ENCODE results near the gene TRIM49.
"Not testable (repeated sequence)": the region's sequence is repeated elsewhere in the genome, so short reads cannot be mapped to it uniquely, and the experiment has no call there.

Gene TRIM49

GRCh38 chr11:89808475-89808874 lies at the start of gene TRIM49:
Gene TRIM49 (minus strand): TSS chr11:89808575. CDS start chr11:89804469, 4,106 bp downstream.
- DNase-seq: not testable (repeated sequence)

GRCh38 chr11:89826694-89827093 lies 18.3 kb upstream of the TRIM49 start:
- DNase-seq: not testable (repeated sequence)

- DNase-seq: not testable (repeated sequence)
Measured at GRCh38 chr11:89820008-89820407, 11.6 kb upstream of the TRIM49 start.

- not testable (repeated sequence) for DNase-seq
Measured at GRCh38 chr11:89813535-89813934, 5.2 kb upstream of the TRIM49 start.

DNA sequence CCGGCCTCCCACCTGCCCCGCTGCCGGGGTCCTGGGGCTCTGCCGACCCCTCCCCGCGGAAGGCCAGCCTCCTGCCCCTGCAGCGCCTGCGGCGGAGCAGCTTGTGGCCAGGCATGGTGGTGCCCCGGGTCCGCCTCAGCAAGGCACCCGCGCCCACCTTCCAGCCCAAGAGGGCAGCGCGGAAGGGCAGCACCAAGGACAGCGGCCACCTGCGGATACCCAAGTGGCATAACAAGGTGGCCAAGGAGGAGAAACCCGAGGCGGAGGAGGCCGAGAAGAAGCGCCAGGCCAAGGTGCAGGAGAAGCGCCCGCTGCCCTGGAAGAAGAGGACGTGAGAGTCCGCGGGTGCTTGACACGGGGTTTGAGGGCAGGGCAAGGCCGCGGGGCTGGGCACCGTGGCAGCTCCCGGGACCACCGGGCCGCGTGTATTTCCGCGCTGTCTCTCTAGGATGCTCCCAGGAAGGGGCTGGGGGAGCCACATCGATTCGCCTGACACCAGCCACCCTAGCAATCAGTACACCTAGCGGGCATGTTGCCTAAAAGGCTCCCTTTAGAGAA lies 20.8 kb downstream of the TRIM49 start:
- not testable (repeated sequence) for DNase-seq

DNA sequence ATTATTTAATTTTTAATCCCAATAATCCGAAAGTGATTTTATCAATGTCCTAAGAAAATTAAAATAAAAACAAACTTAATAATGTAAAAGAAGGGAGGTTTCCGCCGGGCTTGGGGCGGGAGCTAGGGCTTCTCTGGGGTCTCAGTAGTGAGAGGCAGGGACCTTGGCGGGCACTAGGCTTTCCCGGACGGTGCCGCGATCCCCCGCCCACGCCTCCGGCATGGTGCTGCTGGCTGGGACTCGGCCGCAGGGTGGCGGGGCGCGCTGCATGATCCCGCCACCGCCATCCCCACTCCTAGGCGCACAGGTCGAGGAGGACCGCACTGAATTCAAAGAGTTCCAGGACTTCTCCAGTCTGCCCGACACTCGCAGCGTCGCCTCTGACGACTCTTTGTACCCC lies 22.6 kb downstream of the TRIM49 start:
- DNase-seq: not testable (repeated sequence)

DNA sequence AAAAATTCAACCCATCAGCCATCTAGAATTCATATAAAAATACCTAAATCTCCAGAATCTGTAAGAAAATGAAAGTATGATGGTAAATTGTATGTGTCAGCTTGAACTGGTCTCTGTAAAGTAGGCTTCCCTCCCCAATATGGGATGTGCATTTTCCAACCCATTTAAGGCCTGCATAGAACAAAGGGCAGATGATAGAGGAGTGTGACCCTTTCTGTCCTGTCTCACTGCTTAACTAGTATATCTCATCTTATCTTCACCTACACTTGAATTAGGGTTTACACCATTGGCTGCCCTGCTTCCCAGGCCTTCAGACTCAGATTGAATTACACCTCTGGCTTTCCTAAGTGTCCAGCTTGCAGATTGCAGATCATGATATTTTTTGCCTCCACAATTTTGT lies 57.6 kb downstream of the TRIM49 start:
- DNase-seq: not testable (repeated sequence)

Measured in 8988T (cell line).